ENCODE data around the gene SLC15A5. TPM values are rescaled to one million over a fixed set of nuclear protein-coding genes. Genes with fewer than 3 reads are reported as not detected.

Gene SLC15A5
- total RNA-seq, 1 donor from 2014 or later: not detected

- Histone ChIP-seq H3K27me3 (ENCODE audit: control insufficient read depth in 3 of 3, insufficient read depth in 3 of 3, low read length in 3 of 3) (no peaks in the 10 kb centered on the region), H3K4me1 (ENCODE audit: control insufficient read depth in 3 of 3, insufficient read depth in 3 of 3, low read length in 3 of 3) (no peaks in the 10 kb centered on the region), H3K36me3 (ENCODE audit: control insufficient read depth in 3 of 3, insufficient read depth in 3 of 3, low read length in 3 of 3) (no peaks in the 10 kb centered on the region), H3K9ac (ENCODE audit: low read depth in 1 of 3, low read length in 3 of 3) (no peak overlapping the region), H3K27ac (ENCODE audit: low read depth, low read length) (no peak overlapping the region), H3K9me3 (ENCODE audit: control insufficient read depth in 3 of 3, low read length in 3 of 3) (no peaks in the 10 kb centered on the region), H3K4me3 (ENCODE audit: low read length in 3 of 3) (no peak overlapping the region)
These were observed 128.5 kb downstream of the SLC15A5 start for GRCh38 chr12:16148938-16149337.

Other genes with a start within 250 kb of the SLC15A5 start
- gene MGST1, start 70.0 kb upstream of the SLC15A5 start, total RNA-seq: 12.5 TPM

All from skeletal muscle tissue (tissue), 4 donors.